GM18526 (cell line): ENCODE data around the gene NPTX1.

Source experiments
- POLR2A ChIP-seq: IDR thresholded peaks from 3 replicates; pipeline ENCODE4 v1.6.1; 2011; ENCODE audit not compliant: insufficient read length; ENCODE audit errors: extremely low read depth

NPTX1 gene

DNA sequence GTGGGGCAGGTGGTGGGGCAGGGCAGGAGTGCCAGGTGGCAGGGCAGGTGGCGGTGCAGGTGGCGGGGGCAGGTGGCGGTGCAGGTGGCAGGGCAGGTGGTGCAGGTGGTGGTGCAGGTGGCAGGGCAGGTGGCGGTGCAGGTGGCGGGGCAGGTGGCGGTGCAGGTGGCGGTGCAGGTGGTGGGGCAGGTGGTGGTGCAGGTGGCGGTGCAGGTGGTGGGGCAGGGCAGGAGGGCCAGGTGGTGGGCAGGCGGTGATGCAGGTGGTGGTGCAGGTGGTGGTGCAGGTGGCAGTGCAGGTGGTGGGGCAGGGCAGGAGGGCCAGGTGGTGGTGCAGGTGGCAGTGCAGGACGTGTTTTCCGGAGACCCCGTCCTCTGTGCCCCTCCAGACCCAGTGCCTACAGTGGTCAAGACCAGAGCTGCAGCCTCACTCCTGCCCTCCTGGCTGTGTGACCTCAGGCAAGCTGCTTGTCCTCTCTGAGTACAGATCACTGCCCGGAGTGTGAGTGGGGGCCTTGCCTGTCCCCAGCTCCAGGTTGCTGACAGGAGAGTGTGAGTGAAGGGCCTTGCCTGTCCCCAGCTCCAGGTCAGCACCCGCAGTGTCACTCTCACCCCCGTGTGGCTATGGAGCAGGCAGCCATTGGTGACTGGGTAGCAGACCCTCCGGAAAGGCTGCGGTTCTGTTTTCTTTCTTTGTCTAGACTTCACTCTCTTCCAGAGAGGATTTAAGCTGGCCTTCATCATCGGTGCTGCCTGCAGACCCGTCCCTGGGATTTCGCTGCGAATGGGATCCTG lies 16.1 kb upstream of the NPTX1 start:
- no peak for TF ChIP-seq POLR2A

DNA sequence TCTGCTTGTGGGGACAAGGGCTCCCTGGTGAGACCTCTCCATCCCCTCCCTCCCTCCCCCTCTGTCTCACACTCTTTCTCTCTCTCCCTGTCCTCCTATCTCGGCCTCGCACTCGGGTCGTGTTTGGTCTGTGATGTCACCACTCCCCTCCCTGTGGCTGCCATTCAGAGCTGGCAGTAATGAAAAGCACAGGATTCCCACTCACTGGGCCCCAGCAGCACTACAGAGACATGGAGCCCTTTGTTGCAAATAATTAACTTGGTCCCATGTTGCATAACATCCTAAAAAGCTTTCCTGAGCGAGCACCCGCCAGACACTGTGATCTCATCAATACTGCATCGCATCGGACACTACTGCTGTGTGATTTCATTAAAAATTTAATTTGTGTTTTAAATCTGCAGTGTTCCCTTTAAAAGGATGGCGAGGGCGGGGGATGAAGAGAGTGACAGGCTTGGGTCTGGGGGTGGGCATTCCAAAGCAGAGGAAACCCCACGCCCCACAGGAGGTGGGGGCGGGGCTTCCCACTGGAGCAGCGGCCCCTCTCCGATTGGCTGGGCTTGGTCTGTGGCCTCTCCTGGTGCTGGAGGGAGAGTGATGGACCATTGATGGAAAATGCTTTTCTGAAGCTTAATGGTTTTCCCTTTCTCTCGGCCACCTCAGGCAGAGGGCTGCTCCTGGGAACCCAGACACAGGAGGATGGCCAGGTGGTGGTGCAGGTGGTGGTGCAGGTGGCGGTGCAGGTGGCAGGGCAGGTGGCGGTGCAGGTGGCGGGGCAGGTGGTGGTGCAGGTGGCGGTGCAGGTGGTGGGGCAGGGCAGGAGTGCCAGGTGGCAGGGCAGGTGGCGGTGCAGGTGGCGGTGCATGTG lies 15.3 kb upstream of the NPTX1 start:
- no peak for TF ChIP-seq POLR2A

DNA sequence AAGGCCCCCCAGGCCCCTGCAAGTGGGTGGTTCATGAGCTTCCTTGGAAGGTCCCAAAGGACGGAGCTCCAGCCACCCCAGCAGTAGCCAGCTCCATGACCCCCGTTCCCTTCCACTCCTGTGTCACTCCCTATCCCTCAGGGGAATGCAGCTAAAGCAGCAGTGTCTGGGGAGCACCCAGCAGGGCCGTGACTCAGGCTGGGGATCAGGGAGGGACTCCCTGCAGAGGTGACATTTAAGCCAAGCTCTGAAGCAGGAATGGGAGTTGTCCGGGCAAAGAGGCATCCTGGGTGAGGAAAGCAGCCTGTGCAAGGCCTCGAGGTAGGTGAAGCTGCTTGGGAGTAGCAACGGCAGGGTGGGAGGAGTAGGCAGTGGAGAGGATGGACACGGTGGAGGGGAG lies 11.1 kb upstream of the NPTX1 start:
- TF ChIP-seq POLR2A, result no peak

DNA sequence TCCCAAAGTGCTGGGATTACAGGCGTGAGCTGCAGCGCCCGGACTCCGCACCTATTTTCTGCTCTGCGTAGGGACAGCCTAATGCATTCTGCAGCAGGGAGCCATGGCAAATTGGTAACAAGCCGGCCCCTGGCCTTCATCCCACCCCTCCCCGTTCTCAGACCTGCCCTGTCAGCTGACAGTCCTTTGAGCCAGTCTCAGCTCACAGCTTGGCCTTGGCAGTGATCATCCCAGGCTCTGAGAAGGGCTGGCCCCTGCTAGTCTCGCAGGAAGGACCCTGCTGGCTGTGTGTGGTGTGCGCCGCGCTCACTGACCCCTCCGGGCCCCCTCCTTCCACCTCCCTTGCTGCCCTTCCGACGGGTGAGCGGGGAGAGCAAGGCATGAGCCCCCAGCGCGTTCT lies 10.3 kb upstream of the NPTX1 start:
- no peak for TF ChIP-seq POLR2A

DNA sequence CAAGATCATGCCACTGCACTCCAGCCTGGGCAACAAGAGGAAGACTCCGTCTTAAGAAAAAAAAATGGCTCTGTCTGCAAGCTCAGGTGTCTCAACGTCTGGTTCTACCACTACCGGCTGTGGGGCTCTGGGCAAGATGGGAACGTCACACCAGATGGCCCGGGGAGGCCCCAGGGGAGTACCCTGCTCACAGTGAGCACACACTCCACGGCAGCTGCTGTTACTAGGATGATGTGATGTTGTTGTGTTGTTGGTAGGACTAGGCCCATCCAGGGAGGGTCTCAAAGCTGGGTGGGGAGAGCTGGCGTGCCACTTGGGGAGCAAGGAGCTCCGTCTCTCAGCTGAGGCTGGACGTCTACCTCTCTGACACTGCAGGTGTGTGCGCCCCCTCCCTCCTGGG lies 9.4 kb upstream of the NPTX1 start:
- TF ChIP-seq POLR2A, result no peak

DNA sequence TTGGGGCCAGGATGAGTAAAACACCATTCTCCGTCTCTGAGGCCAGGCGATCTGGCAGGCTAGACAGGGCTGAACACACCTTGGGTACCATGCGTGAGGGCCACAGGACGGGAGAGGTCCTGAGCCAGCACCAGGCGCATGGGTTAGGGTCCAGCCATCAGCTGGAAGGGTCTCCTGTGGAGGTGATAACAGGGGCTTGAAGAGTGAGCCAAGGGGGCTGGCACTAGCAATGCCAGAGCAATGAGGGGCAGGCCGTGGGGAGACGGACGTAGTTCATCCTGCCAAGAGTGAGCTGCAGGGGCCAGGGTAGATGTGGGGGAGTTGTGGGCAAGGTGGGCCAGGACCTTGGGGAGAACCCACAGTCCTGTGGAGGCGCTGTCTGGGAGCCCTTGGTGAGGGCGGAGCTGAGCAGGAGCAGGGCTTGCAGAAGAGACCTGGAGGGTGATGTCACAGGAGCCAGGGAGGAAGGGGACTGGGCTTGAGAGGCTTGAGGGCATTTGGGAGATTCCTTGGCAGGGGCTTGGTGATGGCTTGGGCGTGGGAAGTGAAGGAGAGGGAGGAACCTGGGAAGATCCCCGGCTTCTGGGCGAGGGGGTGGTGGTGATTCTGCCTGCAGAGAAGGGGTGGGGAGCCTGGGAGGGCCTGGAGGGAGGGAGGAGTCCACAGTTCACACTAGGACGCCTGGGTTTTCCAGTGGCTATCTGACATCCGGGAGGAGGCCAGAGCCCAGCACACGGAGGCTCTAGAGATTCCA lies 6.3 kb upstream of the NPTX1 start:
- no peak for TF ChIP-seq POLR2A

DNA sequence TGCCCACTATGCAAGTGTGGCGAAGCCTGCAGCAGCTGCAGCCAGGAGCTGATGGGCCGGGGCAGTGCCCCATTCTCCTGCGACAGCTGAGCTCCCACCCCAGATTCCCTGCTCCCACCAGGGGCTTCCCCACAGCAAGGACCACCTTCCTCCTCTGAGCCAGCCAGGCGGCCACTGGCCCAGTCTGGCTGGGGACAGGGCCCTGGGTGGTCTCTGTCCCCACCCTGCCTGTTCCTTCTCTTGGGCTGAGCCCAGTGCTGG lies 5.6 kb upstream of the NPTX1 start:
- TF ChIP-seq POLR2A, result no peak

DNA sequence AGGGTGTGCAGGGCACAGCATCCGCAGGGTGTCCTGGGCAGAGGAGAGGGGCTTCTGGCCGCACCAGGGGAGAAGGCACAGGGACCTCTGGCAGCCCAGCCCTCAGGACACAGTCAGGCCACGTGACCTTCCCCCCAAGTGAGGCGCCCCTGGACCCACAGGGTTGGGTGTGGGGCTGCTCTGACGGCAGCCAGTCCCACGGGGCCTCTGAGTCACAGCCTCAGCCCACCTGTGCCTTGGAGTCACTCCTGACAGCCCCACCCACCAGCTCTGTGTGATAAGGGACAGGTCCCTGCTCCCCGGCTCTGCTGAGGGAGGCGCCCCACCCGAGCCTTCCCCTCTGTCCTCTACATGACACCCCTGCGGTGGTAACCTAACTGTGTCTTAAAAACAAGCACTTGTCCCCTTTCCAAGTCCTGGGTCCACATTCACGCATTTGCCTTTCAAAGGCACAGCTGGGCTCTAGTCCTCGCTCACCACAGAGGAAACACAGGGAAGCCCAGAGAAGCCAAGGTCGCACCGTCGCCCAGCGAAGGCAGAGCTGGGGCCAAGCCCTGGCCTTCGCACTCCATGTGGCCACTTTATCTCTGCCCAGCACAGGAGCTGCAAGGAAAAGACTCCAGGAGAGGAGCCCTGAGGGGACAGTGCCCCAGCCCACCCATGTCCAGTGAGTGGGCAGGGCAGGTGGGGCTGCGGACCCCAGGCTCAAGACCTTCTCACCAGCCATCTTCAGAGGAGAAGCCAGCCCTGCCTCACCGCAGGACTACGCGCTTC lies 5.1 kb upstream of the NPTX1 start:
- no peak for TF ChIP-seq POLR2A

DNA sequence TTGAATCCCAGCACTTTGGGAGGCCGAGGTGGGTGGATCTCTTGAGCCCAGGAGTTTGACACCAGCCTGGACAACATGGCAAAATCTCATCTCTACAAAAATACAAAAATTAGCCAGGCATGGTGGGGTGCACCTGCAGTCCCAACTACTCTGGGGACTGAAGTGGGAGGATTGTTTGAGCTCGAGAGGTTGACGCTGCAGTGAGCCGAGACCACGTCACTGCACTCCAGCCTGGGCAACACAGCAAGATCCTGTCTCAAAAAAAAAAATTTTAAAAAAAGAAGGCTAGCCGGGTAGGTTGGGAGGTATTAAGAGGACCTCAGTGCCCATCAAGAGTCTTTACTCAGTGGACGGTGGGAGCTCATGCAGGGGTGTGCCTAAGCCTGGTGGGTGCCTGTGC lies 3.8 kb upstream of the NPTX1 start:
- no peak for TF ChIP-seq POLR2A

DNA sequence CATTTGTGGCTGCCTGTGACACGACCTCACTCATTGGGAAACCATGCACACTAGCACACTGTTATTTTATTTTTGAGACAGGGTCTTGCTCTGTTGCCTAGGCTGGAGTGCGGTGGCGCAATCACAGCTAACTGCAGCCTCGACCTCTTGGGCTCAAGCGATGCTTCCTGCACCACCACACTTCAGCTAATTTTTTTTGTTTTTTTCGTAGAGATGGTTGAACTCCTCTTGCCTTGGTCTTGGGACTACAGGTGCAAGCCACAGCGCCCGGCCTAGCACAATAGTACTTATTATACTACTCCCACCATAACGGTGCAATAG lies 2.8 kb upstream of the NPTX1 start:
- TF ChIP-seq POLR2A, result no peak

DNA sequence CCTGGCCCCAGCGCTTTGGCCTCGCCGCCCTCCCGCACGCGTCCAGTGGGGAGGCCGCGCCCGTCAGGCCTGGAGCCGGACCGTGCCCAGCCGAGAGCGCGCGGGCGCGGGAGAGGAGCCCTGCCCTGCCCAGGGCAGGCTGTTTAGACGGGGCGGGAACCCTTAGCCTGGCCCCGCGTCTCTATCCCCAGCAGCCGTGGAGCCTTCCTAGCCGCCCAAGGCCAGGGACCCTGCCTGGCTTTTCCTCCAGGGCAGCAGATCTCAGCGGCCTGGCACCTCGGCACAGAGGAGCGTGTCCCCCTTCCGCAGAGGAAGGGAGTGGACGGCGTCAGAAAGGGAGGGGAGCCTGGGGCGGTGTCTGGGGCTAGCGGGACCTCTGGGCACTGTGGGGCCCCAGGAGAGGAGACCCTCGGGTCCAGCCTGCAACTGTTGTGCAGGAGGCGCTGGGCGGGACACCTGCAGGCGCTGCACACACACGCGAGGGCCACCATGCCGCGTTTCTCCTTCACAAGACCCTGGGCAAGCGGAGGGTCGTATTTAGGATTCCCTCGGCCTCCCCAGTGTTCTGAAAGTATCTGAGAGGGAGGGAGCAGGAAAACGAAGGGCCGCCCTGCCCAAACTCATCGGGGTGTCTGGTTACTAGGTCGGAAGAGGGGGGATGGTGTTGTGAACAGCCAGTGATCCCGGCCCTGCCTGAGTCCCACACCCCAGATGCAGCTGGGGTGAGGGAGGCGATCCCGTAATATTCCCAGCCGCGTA lies 2.3 kb upstream of the NPTX1 start:
- no peak for TF ChIP-seq POLR2A

DNA sequence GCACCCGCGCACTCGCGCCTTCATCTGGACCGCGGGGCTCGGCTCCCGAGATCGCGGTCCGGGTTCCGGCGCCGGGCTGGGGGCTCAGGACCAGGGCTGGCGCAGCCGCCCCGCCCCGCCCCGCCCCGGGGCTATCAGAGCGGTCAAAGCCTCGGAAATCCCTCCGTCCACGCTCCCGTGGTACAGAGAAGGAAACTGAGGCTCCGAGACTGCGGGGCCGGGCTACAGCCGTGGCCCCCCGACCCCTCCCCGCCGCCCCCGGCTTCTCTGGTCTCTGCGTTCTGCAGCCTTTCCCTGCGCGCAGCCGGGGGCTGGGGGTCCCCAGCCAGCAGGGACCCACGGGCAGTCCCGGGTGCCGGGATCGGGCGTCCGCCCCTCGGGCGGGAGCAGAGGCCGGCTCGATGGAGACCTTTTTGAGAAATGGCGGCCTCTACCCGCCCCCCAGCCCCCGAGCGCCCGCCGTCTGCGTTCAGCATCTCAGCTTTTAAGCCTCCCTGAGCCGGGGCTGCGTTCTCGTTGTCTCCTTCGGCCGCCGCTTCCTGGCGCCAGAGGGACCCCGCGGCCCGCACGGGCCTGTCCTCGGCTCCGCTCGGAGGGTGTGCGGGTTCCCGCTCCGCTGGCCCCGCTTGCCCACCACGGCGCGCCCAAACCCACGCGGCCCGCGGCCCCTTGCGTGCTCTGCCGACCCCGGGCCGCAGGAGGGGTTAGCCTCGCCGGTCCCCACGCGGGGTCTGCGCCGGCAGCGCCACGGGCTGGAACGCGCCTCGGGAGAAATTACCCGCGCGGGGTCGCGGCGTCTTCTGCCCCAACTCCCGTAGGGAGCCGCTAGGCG lies 1.5 kb upstream of the NPTX1 start:
- TF ChIP-seq POLR2A, result no peak

DNA sequence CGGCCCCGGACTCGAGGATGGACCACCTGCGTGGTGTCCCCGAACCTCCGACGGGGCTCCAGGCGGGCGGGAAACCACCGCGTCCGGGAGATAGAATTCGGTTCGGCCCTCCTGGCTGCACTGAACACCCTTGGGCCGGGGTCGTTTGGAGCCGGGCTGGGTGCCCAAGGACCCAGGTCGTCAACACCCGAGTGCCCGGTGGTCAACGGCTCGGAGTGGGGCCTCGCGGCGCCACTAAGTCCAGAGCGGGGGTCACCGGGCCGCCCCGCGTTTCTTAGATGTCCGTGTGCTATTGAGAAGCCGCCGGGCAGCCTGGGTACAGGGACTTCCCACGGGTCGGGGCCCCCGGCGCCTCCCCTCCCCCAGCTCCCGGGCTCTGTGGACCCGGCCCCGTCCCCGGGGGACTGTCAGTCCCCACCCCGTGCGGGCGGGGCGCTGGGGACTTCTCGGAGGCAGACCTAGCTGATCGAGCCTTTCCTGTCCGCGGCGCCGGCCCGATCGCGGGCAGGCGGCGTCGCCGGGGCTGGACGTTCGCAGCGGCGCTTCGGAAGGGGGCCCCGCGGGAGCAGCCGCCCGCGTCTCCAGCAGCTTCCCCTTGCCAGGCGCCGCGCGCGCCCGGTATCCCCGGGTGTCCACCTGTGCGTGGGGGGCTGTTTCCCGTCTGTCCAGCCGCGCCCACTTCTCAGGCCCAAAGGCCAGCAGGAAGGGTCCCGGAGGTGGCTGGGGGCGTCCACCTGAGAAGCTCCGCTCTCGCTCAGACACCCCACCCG lies 655 bp upstream of the NPTX1 start:
- TF ChIP-seq POLR2A, result no peak
